Spleen (tissue), 11 donors: ENCODE measurements around the gene OOSP3. TPM values are rescaled to one million over a fixed set of nuclear protein-coding genes. Genes with fewer than 3 reads are reported as not detected.

Source experiments
- DNase-seq: peaks from one replicate; pipeline ENCODE4 v3.0.0-alpha.2; 2020
- H3K27ac ChIP-seq, 8 donors: fragments of 200-600 bp; sonication (generic) in 7 of 8; 1 replicate in 4 of 8; 2 replicates in 4 of 8; pipeline versions ENCODE4 v1.5.0 to v1.8.0; 2016 to 2021; ENCODE audit warnings: inconsistent platforms in 4 of 8, mild to moderate bottlenecking in 4 of 8, moderate library complexity in 1 of 8
- H3K27me3 ChIP-seq, 7 donors: fragments of 200-600 bp; sonication (generic) in 6 of 7; replicated peaks in 1 of 7; 1 replicate in 4 of 7; 2 replicates in 3 of 7; pipeline versions ENCODE4 v1.5.0 to v1.8.0; 2016 to 2021; ENCODE audit warnings: inconsistent platforms in 3 of 7, mild to moderate bottlenecking in 1 of 7
- H3K36me3 ChIP-seq, 6 donors: fragments of 200-600 bp; sonication (generic) in 5 of 6; 1 replicate in 4 of 6; 2 replicates in 2 of 6; pipeline versions ENCODE4 v1.5.0 to v1.8.0; 2016 to 2021; ENCODE audit warnings: inconsistent platforms in 2 of 6
- H3K4me1 ChIP-seq, 6 donors: fragments of 200-600 bp; sonication (generic) in 5 of 6; 1 replicate in 3 of 6; 2 replicates in 3 of 6; pipeline versions ENCODE4 v1.5.0 to v1.8.0; 2016 to 2021; ENCODE audit warnings: inconsistent platforms in 3 of 6
- H3K4me3 ChIP-seq, 8 donors: fragments of 200-600 bp; sonication (generic) in 7 of 8; 1 replicate in 4 of 8; 2 replicates in 4 of 8; pipeline versions ENCODE4 v1.5.0 to v1.8.0; 2016 to 2021; ENCODE audit warnings: inconsistent platforms in 4 of 8, mild to moderate bottlenecking in 4 of 8, moderate library complexity in 2 of 8
- H3K9me3 ChIP-seq, 8 donors: fragments of 200-600 bp; sonication (generic) in 7 of 8; 1 replicate in 4 of 8; 2 replicates in 4 of 8; pipeline versions ENCODE4 v1.5.0 to v1.8.0; 2016 to 2021; ENCODE audit warnings: inconsistent platforms in 4 of 8
- POLR2A ChIP-seq, 3 donors: fragments of 450-650 bp; IDR thresholded peaks; one replicate each; pipeline ENCODE4 v1.5.1; 2017; ENCODE audit warnings: antibody characterized with exemption in 3 of 3, mild to moderate bottlenecking in 1 of 3
- POLR2AphosphoS5 ChIP-seq, 3 donors: sonication (generic); formaldehyde crosslinking; IDR thresholded peaks; one replicate each; pipeline ENCODE4 v1.5.1; 2017; ENCODE audit warnings: antibody characterized with exemption in 3 of 3
- WGBS, 5 donors: extraction: QIAGEN DNeasy Blood & Tissue Kit in 3 of 5; methylation state at CpG; one replicate each; pipeline versions ENCODE4 v1.1.5 to v1.1.7; 2013 to 2018; 5-methylcytosine and 5-hydroxymethylcytosine counted together
- intact Hi-C: fragments of 100-400 bp; cut with DNase I; formaldehyde crosslinking; loops from one replicate; pipeline ENCODE4 v1.15.0; 2023; ENCODE audit warnings: low total_unique reads
- polyA plus RNA-seq, 3 donors: library from polyadenylated mRNA; stranded (reverse); fragments of 200-250 nt; gene quantifications; one replicate each; pipeline ENCODE4 v1.2.1, GENCODE V29; 2013
- total RNA-seq, 7 donors: library from RNA; depleted of rRNA in 3 of 7; stranded (reverse); fragments of >200 nt in 3 of 7; fragmentation: NEBNext Ultra II Directional in 4 of 7; extraction: Animal tissue kit (Norgen Biotek cat#: 25700) in 4 of 7; gene quantifications; one replicate each; pipeline versions ENCODE4 v1.1.0 to v1.2.1, GENCODE V29; 2016 to 2021
- TF ChIP-seq, protein P1 (sequence below), 11 experiments: fragments of 200-600 bp in 7 of 11; fragments of 450-650 bp in 4 of 11; sonication (generic) in 4 of 11; IDR thresholded peaks in 8 of 11; conservative IDR thresholded peaks in 3 of 11; 1 replicate in 7 of 11; 2 replicates in 4 of 11; pipeline versions ENCODE4 v1.4.0 to v1.8.0; 2016 to 2021; ENCODE audit warnings: antibody characterized with exemption in 11 of 11, inconsistent platforms in 4 of 11, mild to moderate bottlenecking in 1 of 11
- donor health status: healthy with polysubstance abuse.
- donor health status: DM: no; HTN: no; CAD: no; lungs with moderate emphysema.
- donor health status: DM: no; HTN: no; CAD: no.
- donor health status: Bipolar disorder and iron deficiency.
- donor health status: healthy.
- donor health status: DM: no; HTN: no; CAD: no.
- donor health status: DM: yes; HTN: yes; CAD: no.

The OOSP3 gene
- total and polyA plus RNA-seq, 10 donors: not detected

DNA sequence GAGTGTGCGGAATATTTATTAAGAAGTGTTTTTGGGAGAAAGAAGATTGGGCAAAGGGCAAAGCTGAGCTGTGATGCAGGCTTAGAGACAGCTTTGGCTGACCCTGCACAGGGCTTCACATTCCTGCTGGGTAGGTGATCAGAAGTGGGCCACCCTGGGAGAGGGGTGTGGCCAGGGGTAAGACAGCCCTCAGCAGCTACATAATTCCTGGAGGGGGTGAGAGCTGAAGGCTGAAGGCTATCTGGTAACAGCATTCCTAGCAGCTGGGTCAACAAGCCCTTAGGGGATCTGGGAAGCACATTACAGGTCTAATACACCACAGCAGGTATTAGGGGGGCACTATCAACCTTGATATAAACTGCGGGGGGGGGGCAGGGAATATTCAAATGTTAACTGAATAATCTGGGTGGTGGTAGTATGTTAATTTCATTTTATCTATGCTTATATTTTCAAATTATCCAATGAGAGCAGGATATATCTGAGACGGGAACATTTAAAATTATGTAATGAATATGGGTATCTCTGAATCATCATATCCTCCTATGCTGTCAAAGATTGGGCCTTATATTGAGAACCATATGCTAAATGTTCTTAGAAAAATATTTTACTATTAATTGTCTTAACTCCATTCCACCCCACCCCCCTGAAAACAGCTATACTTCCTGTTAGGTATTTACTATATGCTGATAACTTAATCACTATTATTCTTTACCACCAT, 65.6 kb downstream of the OOSP3 start:
- no peak for DNase-seq
- H3K27me3 ChIP-seq: peaks cover 0 to 11% (median 0%) of the 10 kb centered on the region in 7 donors
- no peaks in the 10 kb centered on the region for H3K4me1 ChIP-seq
- no peak overlapping the region for H3K27ac ChIP-seq
- WGBS, 5 donors: 91 to 96% (median 94%) methylated on average over 3 of the region's 3 CpGs
- no peaks in the 10 kb centered on the region for H3K9me3 ChIP-seq
- H3K4me3 ChIP-seq: no peak overlapping the region
- H3K36me3 ChIP-seq: no peaks in the 10 kb centered on the region
- intact Hi-C loops: no loop called here
- TF ChIP-seq POLR2AphosphoS5 (IDR thresholded peaks at IDR 0.05): no peak
- TF ChIP-seq POLR2A (IDR thresholded peaks at IDR 0.05): no peak
- TF ChIP-seq, protein P1, sequence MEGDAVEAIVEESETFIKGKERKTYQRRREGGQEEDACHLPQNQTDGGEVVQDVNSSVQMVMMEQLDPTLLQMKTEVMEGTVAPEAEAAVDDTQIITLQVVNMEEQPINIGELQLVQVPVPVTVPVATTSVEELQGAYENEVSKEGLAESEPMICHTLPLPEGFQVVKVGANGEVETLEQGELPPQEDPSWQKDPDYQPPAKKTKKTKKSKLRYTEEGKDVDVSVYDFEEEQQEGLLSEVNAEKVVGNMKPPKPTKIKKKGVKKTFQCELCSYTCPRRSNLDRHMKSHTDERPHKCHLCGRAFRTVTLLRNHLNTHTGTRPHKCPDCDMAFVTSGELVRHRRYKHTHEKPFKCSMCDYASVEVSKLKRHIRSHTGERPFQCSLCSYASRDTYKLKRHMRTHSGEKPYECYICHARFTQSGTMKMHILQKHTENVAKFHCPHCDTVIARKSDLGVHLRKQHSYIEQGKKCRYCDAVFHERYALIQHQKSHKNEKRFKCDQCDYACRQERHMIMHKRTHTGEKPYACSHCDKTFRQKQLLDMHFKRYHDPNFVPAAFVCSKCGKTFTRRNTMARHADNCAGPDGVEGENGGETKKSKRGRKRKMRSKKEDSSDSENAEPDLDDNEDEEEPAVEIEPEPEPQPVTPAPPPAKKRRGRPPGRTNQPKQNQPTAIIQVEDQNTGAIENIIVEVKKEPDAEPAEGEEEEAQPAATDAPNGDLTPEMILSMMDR (IDR thresholded peaks at IDR 0.05 in 8 of 11, conservative IDR thresholded peaks at IDR 0.05 in 3 of 11): no peak

DNA sequence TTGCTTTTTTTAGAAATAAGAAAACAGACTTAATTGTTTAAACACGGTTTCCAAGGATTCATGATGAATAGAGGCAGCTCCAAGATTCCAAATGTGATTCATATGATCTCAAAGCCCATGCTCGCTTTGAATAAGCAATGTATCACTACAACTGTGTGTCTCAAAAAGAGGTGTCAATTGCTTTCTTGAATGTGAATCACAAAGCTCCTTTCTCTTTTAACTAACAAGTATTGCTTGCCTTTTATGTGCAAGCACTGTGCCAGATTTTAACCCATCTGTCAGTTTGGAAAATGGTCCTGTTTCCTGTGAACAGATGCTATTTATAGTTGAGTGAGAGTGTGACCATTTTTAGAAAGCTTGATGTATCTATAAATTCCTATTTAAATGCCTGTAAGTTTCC, 66.1 kb downstream of the OOSP3 start:
- peaks cover 0 to 11% (median 0%) of the 10 kb centered on the region in 7 donors for H3K27me3 ChIP-seq
- no peak overlapping the region for H3K4me3 ChIP-seq
- no peaks in the 10 kb centered on the region for H3K9me3 ChIP-seq
- WGBS, 5 donors: 60 to 65% (median 60%) methylated on average over 2 of the region's 2 CpGs
- H3K27ac ChIP-seq: no peak overlapping the region
- TF ChIP-seq POLR2AphosphoS5 (IDR thresholded peaks at IDR 0.05) (no peak), POLR2A (IDR thresholded peaks at IDR 0.05) (no peak)
- TF ChIP-seq, protein P1 (IDR thresholded peaks at IDR 0.05 in 8 of 11, conservative IDR thresholded peaks at IDR 0.05 in 3 of 11): no peak
- H3K4me1 ChIP-seq: no peaks in the 10 kb centered on the region
- intact Hi-C loops: no loop called here
- H3K36me3 ChIP-seq: no peaks in the 10 kb centered on the region
- DNase-seq: no peak

Other genes with a start within 250 kb of the OOSP3 start
- 10 to 100 TPM; 24.0 to 47.1 (median 35.5) TPM for gene PATL1, start 209.7 kb upstream of the OOSP3 start, total RNA-seq
- gene PATL1, start 209.7 kb upstream of the OOSP3 start, polyA plus RNA-seq: 10 to 100 TPM in 1 of 3 donors, 1 to 10 TPM in 2; 5.7 to 10.3 (median 7.7) TPM
- not detected for gene OR10V1, start 164.9 kb upstream of the OOSP3 start, total RNA-seq
- not detected for gene OR10V1, start 164.9 kb upstream of the OOSP3 start, polyA plus RNA-seq
- 10 to 100 TPM; 21.6 to 49.3 (median 30.9) TPM for gene STX3, start 123.4 kb upstream of the OOSP3 start, total RNA-seq
- 10 to 100 TPM in 1 of 3 donors, 1 to 10 TPM in 2; 5.1 to 10.9 (median 8.1) TPM for gene STX3, start 123.4 kb upstream of the OOSP3 start, polyA plus RNA-seq
- gene MRPL16, start 68.0 kb upstream of the OOSP3 start, total RNA-seq: 10 to 100 TPM; 35.6 to 55.9 (median 43.7) TPM
- gene MRPL16, start 68.0 kb upstream of the OOSP3 start, polyA plus RNA-seq: 10 to 100 TPM; 65.5 to 78.9 (median 70.7) TPM
- gene CBLIF, start 33.3 kb upstream of the OOSP3 start, total RNA-seq: not detected
- not detected for gene CBLIF, start 33.3 kb upstream of the OOSP3 start, polyA plus RNA-seq
- gene TCN1, start 12.3 kb upstream of the OOSP3 start, total RNA-seq: 10 to 100 TPM in 4 of 7 donors, 1 to 10 TPM in 3; 1.2 to 18.6 (median 11.6) TPM
- under 1 TPM; 0.26 to 0.86 (median 0.64) TPM for gene TCN1, start 12.3 kb upstream of the OOSP3 start, polyA plus RNA-seq
- gene OOSP1, start 59.6 kb downstream of the OOSP3 start, total RNA-seq: not detected
- not detected for gene OOSP1, start 59.6 kb downstream of the OOSP3 start, polyA plus RNA-seq
- gene OOSP4A, start 85.3 kb downstream of the OOSP3 start, total RNA-seq: not detected
- not detected for gene OOSP4A, start 85.3 kb downstream of the OOSP3 start, polyA plus RNA-seq
- not detected for gene OOSP4B, start 138.4 kb downstream of the OOSP3 start, total RNA-seq
- not detected for gene OOSP4B, start 138.4 kb downstream of the OOSP3 start, polyA plus RNA-seq
- not detected for gene OOSP2, start 161.6 kb downstream of the OOSP3 start, total RNA-seq
- gene OOSP2, start 161.6 kb downstream of the OOSP3 start, polyA plus RNA-seq: not detected
- gene MS4A3, start 177.9 kb downstream of the OOSP3 start, total RNA-seq: 10 to 100 TPM in 2 of 7 donors, 1 to 10 TPM in 5; 1.0 to 31.6 (median 6.1) TPM
- gene MS4A3, start 177.9 kb downstream of the OOSP3 start, polyA plus RNA-seq: 1 to 10 TPM in 1 of 3 donors, under 1 TPM in 2; 0.27 to 2.5 (median 0.61) TPM
- gene MS4A2, start 209.9 kb downstream of the OOSP3 start, total RNA-seq: under 1 TPM in 4 of 7 donors, not detected in 3; 0.50 to 0.91 (median 0.69) TPM
- gene MS4A2, start 209.9 kb downstream of the OOSP3 start, polyA plus RNA-seq: under 1 TPM in 1 of 3 donors, not detected in 2; 0.03 TPM